Subcutaneous abdominal adipose tissue (tissue), 5 donors: Measurements from ENCODE around the gene HUNK.
"Not testable (repeated sequence)": the region's sequence is repeated elsewhere in the genome, so short reads cannot be mapped to it uniquely, and the experiment has no call there.

Source experiments
- H3K27ac ChIP-seq: one replicate; pipeline ENCODE4 v1.7.0; 2013; ENCODE audit warnings: low read depth, mild to moderate bottlenecking, inconsistent platforms, low read length, moderate library complexity
- H3K27me3 ChIP-seq, 5 donors: one replicate each; pipeline ENCODE4 v1.7.0; 2013; ENCODE audit warnings: low read length in 5 of 5, inconsistent platforms in 1 of 5; ENCODE audit not compliant: control insufficient read depth in 5 of 5, insufficient read depth in 4 of 5
- H3K36me3 ChIP-seq, 5 donors: one replicate each; pipeline ENCODE4 v1.7.0; 2013; ENCODE audit warnings: low read length in 5 of 5; ENCODE audit not compliant: control insufficient read depth in 5 of 5, insufficient read depth in 5 of 5
- H3K4me1 ChIP-seq, 5 donors: one replicate each; pipeline ENCODE4 v1.7.0; 2013; ENCODE audit warnings: low read length in 5 of 5, mild to moderate bottlenecking in 3 of 5, moderate library complexity in 1 of 5; ENCODE audit not compliant: control insufficient read depth in 5 of 5, insufficient read depth in 5 of 5
- H3K4me3 ChIP-seq, 5 donors: one replicate each; pipeline ENCODE4 v1.7.0; 2013; ENCODE audit warnings: low read length in 5 of 5, low read depth in 1 of 5
- H3K9ac ChIP-seq, 5 donors: one replicate each; pipeline ENCODE4 v1.7.0; 2013; ENCODE audit warnings: low read length in 5 of 5, mild to moderate bottlenecking in 4 of 5, moderate library complexity in 3 of 5
- H3K9me3 ChIP-seq, 5 donors: one replicate each; pipeline ENCODE4 v1.7.0; 2013; ENCODE audit warnings: low read length in 5 of 5; ENCODE audit not compliant: control insufficient read depth in 5 of 5
- donor health status: healthy.
- donor health status: healthy.
- donor health status: healthy.
- donor health status: healthy.
- donor health status: healthy.

HUNK gene

DNA sequence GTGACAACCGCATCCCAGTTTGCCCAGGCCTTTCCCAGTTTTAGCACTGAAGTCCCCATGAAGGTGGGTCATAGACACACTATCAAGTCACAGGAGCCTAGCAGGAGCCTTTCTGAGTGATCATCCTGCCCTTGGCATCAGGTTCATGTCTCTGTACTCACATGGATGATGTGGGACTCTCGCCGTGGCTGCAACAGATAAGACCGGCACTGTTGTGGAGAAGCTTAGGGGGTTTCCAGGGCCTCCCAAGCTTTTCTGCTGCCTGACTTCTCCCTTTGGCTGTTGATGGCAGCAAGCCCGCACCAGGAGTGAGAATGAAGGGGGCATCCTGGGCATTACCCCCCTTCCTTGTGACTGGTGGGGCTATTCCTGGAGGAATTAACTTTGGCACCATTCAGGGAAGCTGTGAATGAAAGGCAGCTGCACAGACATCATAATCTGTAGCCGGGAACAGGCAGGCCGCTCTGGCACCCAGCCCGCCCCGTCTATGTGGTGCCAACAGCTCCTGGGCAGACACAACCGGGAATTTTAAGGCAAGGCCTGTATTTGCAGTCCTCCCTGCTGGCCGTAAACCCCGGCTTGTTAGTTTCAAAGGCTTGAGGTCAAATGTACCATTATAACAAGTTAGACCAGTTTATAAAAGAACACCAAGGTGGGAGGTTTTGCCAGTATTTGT lies 148.6 kb downstream of the HUNK start:
- no peaks in the 10 kb centered on the region for H3K9me3 ChIP-seq

DNA sequence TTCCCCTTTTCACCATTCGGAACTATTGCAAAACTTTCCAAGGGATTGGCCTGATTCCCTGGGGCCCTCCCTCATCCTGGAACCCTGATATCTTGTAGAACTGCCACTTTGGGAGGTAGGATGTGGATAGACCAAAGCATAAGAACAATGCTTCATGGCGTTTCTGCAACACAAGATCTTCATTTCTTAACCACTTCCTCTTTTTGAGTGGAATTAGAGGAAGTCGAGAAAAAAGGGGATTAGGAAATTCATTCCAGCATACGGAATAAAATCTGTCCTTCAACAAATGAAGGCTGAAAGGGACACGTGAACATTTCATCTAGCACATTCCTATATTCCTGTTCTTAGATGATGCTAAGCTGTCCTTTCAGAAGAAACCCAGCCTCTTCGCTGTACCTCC lies 149.3 kb downstream of the HUNK start:
- H3K27ac ChIP-seq = no peak overlapping the region
- H3K36me3 ChIP-seq = no peaks in the 10 kb centered on the region
- peaks cover 0 to 8% (median 3%) of the 10 kb centered on the region in 5 donors for H3K4me1 ChIP-seq
- no peak overlapping the region for H3K4me3 ChIP-seq
- H3K9ac ChIP-seq = no peak overlapping the region
- peaks cover 0 to 3% (median 0%) of the 10 kb centered on the region in 5 donors for H3K27me3 ChIP-seq
- H3K9me3 ChIP-seq = no peaks in the 10 kb centered on the region

More for the DNA sequence above, 148.6 kb downstream of the HUNK start:
- Histone ChIP-seq H3K27ac (no peak overlapping the region), H3K4me3 (no peak overlapping the region), H3K27me3 (peaks cover 0 to 3% (median 0%) of the 10 kb centered on the region in 5 donors), H3K4me1 (peaks cover 0 to 8% (median 3%) of the 10 kb centered on the region in 5 donors), H3K36me3 (no peaks in the 10 kb centered on the region), H3K9ac (no peak overlapping the region)

DNA sequence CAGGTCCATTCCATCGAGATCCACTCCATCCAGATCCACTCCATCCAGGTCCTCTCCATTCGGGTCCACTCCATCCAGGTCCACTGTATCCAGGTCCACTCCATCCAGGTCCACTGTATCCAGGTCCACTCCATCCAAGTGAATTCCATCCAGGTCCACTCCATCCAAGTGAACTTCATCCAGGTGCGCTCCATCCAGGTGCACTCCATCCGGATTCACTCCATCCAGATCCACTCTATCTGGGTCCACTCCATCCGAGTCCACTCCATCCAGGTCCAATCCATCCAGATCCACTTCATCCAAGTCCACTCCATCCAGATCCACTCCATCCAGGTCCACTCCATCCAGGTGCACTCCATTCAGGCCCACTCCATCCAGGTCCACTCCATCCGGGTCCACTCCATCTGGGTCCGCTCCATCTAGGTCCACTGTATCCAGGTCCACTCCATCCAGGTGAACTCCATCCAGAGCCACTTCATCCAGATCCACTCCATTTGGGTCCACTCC lies 157.4 kb downstream of the HUNK start:
- peaks cover 0 to 6% (median 0%) of the 10 kb centered on the region in 5 donors for H3K27me3 ChIP-seq
- H3K4me3 ChIP-seq = no peak overlapping the region
- H3K4me1 ChIP-seq = no peaks in the 10 kb centered on the region
- no peaks in the 10 kb centered on the region for H3K9me3 ChIP-seq
- no peak overlapping the region for H3K27ac ChIP-seq
- H3K9ac ChIP-seq = no peak overlapping the region
- no peaks in the 10 kb centered on the region for H3K36me3 ChIP-seq

DNA sequence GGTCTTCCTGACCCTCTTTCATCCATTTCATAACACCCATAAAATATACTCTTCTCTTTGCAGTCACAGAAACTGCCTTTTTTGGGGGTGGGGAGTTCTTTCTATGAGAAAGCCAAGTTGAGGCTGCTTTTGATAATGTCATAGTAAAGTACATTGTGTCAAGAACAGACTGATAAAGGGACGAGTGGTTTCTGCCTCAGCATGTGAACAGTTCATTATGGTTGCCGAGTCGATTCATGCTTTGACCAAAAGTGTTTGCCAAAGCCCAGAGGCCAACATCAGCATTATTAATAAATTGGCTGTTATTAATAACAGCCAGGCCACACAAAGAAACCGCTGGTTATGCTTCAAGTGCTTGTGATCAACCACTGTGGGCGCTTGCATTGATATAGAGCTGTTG lies 162.0 kb downstream of the HUNK start:
- Histone ChIP-seq H3K4me3 (no peak overlapping the region), H3K9me3 (no peaks in the 10 kb centered on the region), H3K27ac (no peak overlapping the region), H3K36me3 (no peaks in the 10 kb centered on the region), H3K4me1 (no peaks in the 10 kb centered on the region), H3K9ac (no peak overlapping the region), H3K27me3 (peaks cover 0 to 6% (median 0%) of the 10 kb centered on the region in 5 donors)

DNA sequence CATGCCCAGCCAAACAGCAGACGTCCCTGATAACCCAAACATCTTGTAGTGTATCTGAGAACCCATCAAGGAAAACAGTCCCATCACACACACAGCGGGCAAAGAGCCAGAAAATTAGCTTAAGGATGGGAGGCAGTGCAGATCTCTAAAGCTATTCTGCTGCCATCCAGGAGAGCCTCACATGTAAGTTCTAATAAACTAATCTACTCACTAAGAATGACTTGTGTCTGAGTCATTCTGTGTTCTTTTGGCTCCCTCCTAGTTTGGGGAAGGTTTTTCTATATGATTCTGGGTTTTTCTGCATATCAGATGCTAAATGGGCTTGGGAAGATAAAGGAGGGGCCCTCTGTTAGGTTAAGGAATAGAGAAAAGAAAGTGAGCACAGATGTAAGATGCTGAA lies 162.8 kb downstream of the HUNK start:
- no peaks in the 10 kb centered on the region for H3K36me3 ChIP-seq

DNA sequence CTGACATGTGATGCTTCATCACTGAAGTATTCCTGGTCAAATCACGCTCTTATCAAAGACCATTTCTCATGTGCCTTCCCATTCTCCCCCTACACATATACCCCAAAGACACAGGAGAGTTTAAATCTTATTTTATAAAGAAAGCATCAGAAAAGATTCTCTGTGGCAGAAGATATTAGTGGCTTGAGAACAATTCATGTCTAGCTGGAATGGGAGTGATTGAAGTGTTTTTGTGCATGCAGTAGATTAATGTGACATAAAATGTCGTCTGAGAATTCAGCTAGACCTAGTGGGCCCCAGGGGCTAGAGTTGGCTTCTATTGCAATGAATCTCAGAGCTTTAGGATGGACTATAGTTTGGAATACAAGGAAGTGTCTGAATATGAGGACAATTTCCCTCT lies 163.9 kb downstream of the HUNK start:
- no peaks in the 10 kb centered on the region for H3K4me1 ChIP-seq
- no peaks in the 10 kb centered on the region for H3K36me3 ChIP-seq
- no peaks in the 10 kb centered on the region for H3K9me3 ChIP-seq
- no peak overlapping the region for H3K9ac ChIP-seq
- no peak overlapping the region for H3K4me3 ChIP-seq
- H3K27ac ChIP-seq = no peak overlapping the region
- H3K27me3 ChIP-seq = peaks cover 0 to 6% (median 0%) of the 10 kb centered on the region in 5 donors

More for the DNA sequence above, 162.8 kb downstream of the HUNK start:
- Histone ChIP-seq H3K4me1 (no peaks in the 10 kb centered on the region), H3K27ac (no peak overlapping the region), H3K9ac (no peak overlapping the region), H3K9me3 (no peaks in the 10 kb centered on the region), H3K4me3 (no peak overlapping the region), H3K27me3 (peaks cover 0 to 6% (median 0%) of the 10 kb centered on the region in 5 donors)

DNA sequence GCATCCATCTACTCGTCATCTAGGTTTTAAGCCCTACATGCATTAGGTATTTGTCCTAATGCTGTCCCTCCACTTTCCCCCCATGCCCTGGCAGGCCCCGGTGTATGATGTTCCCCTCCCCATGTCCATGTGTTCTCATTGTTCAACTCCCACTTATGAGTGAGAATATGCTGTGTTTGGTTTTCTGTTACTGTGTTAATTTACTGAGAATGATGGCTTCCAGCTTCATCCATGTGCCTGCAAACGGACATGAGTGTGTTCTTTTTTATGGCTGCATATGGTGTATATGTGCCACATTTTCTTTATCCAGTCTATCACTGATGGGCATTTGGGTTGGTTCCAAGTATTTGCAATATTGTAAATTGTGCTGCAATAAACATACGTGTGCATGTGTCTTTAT lies 165.9 kb downstream of the HUNK start:
- H3K36me3 ChIP-seq = not testable (repeated sequence)

DNA sequence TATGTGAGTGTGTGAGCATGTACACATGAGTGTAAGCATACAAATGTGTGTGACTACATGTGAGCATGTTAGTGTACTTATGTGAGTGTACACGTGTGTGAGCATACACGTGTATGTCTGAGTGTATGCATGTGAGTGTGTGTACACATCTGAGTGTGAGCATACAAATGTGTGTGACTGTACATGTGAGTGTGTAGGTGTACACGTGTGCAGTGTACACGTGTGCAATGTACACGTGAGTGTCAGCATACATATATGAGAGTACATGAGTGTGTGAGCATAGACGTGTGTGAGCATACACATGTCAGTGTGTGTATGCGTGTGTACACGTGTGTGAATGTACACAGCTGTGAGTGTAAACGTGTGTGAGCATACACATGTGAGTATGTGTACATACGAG lies 170.6 kb downstream of the HUNK start:
- Histone ChIP-seq H3K4me1 (peaks cover 0 to 9% (median 0%) of the 10 kb centered on the region in 5 donors), H3K9ac (peak overlapping the region in 1 of 5 donors; percentile 57), H3K9me3 (peaks cover 0 to 3% (median 0%) of the 10 kb centered on the region in 5 donors), H3K27ac (no peak overlapping the region), H3K4me3 (no peak overlapping the region), H3K27me3 (no peaks in the 10 kb centered on the region), H3K36me3 (no peaks in the 10 kb centered on the region)

More for the DNA sequence above, 165.9 kb downstream of the HUNK start:
- not testable (repeated sequence) for H3K9me3 ChIP-seq, H3K27ac ChIP-seq, H3K4me1 ChIP-seq, H3K27me3 ChIP-seq, H3K9ac ChIP-seq, H3K4me3 ChIP-seq

DNA sequence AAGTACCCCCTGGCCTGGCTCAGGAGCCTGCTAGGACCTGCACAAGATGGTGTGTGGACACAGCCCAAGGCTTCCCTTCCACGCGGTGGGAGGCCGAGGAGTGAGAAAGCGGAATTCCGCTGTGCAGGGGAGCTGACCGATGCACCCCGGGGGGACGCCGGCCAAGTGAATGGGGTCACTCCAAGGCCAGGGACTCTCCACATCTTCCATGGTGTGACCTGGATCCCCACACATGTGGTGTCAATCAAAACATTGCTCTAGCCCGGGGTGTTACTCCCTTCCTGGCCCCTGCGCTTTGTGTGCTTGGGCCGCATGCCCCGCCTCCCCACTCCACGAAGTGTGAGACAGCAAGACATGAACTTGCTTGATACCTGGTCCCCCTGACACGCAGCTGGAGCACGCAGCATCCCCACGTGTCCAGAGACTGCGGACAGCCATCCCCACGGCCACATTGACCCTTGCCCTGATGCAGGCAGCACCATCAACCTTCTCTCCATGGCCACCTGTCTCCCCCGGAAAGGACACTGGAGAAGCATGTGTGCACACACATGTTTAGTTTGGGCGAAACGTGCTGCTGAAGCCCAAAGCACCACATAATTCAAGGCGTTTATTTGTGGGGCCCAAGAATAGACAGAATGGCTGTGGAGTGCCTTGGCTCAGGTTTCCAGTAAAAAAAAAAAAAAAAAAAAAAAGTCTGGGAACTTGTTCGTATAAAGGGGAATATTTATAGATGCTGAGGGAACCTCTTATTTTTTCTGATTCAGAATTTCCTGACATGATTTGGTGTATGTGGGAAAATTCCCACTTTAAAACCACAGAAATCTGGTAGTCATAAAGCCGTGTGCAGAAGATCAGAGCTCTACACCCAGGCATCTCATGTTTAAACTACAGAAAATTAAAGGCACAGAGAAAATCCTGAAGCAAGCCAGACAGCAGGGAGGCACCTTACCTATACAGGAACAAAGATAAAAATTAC lies 171.7 kb downstream of the HUNK start:
- Histone ChIP-seq H3K27ac (no peak overlapping the region), H3K36me3 (no peaks in the 10 kb centered on the region), H3K9me3 (peaks cover 0 to 3% (median 0%) of the 10 kb centered on the region in 5 donors), H3K27me3 (no peaks in the 10 kb centered on the region), H3K9ac (no peak overlapping the region), H3K4me3 (no peak overlapping the region), H3K4me1 (peaks cover 0 to 9% (median 0%) of the 10 kb centered on the region in 5 donors)

DNA sequence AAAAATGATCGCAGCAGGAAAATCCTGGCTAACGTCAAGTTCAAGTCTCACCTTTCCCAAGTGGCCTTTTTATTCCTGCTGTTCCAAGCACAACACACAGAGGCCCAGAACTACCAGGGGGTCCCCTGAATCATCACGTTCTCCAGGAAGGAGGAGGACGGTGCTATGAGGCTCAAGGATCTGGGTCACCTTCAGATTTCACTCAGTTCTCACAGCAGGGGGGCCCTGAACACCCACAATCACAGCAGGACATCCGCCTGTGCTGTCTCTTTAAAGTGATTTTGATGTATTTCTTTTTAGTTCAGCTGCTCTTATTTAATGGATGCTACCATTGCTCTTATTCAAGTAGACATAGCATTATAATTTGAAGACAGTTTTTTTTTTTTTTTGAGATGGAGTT lies 173.4 kb downstream of the HUNK start:
- no peaks in the 10 kb centered on the region for H3K27me3 ChIP-seq
- peaks cover 0 to 9% (median 0%) of the 10 kb centered on the region in 5 donors for H3K4me1 ChIP-seq
- H3K9me3 ChIP-seq = peaks cover 0 to 6% (median 4%) of the 10 kb centered on the region in 5 donors

More for the DNA sequence above, 173.4 kb downstream of the HUNK start:
- Histone ChIP-seq H3K36me3 (no peaks in the 10 kb centered on the region), H3K27ac (no peak overlapping the region), H3K4me3 (no peak overlapping the region), H3K9ac (no peak overlapping the region)
